ENCODE measurements around the gene HGD.

HGD gene

GRCh38 chr3:120705884-120706582, 24.0 kb upstream of the HGD start:
- H3K9me3 ChIP-seq (ENCODE audit: insufficient read depth, low read length): no peaks in the 10 kb centered on the region; the same call in 1 of the 2 replicates
- no peaks in the 10 kb centered on the region for H3K27me3 ChIP-seq (ENCODE audit: low read depth, low read length)
- H3K4me3 ChIP-seq (ENCODE audit: low read length): no peak overlapping the region
- H3K27ac ChIP-seq (ENCODE audit: low read length): no peak overlapping the region
- H2AFZ ChIP-seq (ENCODE audit: low read depth, low read length): no peak overlapping the region
- H3K9ac ChIP-seq (ENCODE audit: low read length): no peak overlapping the region
- peaks cover 13% of the 10 kb centered on the region for H3K36me3 ChIP-seq (replicated peaks; ENCODE audit: low read depth, low read length)
- no peaks in the 10 kb centered on the region for H3K79me2 ChIP-seq (ENCODE audit: low read length)
- H4K20me1 ChIP-seq (ENCODE audit: insufficient read depth, low read length): no peaks in the 10 kb centered on the region
- H3K4me1 ChIP-seq (ENCODE audit: low read length): peaks cover 22% of the 10 kb centered on the region
- TF ChIP-seq EZH2phosphoT487 (IDR thresholded peaks at IDR 0.05; ENCODE audit: low read depth): no peak
- no peak for TF ChIP-seq CTCF (IDR thresholded peaks at IDR 0.05; ENCODE audit: low read depth, low read length)
- no peak overlapping the region for H3K4me2 ChIP-seq (ENCODE audit: low read length)

- no peaks in the 10 kb centered on the region; the same call in 1 of the 2 replicates for H3K9me3 ChIP-seq (ENCODE audit: insufficient read depth, low read length)
- H3K9ac ChIP-seq (ENCODE audit: low read length): no peak overlapping the region
- no peak overlapping the region for H3K27ac ChIP-seq (ENCODE audit: low read length)
- H3K79me2 ChIP-seq (ENCODE audit: low read length): no peaks in the 10 kb centered on the region
- H3K36me3 ChIP-seq (replicated peaks; ENCODE audit: low read depth, low read length): peaks cover 5% of the 10 kb centered on the region
- no peak overlapping the region for H3K4me3 ChIP-seq (ENCODE audit: low read length)
- H3K4me2 ChIP-seq (ENCODE audit: low read length): no peak overlapping the region
- H3K4me1 ChIP-seq (ENCODE audit: low read length): no peaks in the 10 kb centered on the region
- TF ChIP-seq EZH2phosphoT487 (IDR thresholded peaks at IDR 0.05; ENCODE audit: low read depth) (no peak), CTCF (IDR thresholded peaks at IDR 0.05; ENCODE audit: low read depth, low read length) (no peak)
- no peaks in the 10 kb centered on the region for H4K20me1 ChIP-seq (ENCODE audit: insufficient read depth, low read length)
- no peak overlapping the region for H2AFZ ChIP-seq (ENCODE audit: low read depth, low read length)
- H3K27me3 ChIP-seq (ENCODE audit: low read depth, low read length): no peaks in the 10 kb centered on the region
These were observed 17.3 kb upstream of the HGD start for GRCh38 chr3:120699333-120699732.

- Histone ChIP-seq H2AFZ (ENCODE audit: low read depth, low read length) (no peak overlapping the region), H3K4me3 (ENCODE audit: low read length) (no peak overlapping the region), H3K36me3 (replicated peaks; ENCODE audit: low read depth, low read length) (peaks cover 8% of the 10 kb centered on the region), H3K79me2 (ENCODE audit: low read length) (no peaks in the 10 kb centered on the region), H3K27ac (ENCODE audit: low read length) (no peak overlapping the region), H4K20me1 (ENCODE audit: insufficient read depth, low read length) (no peaks in the 10 kb centered on the region), H3K4me1 (ENCODE audit: low read length) (peaks cover 10% of the 10 kb centered on the region), H3K27me3 (ENCODE audit: low read depth, low read length) (no peaks in the 10 kb centered on the region), H3K9me3 (ENCODE audit: insufficient read depth, low read length) (no peaks in the 10 kb centered on the region), H3K9ac (ENCODE audit: low read length) (no peak overlapping the region), H3K4me2 (ENCODE audit: low read length) (no peak overlapping the region)
- no peak for TF ChIP-seq CTCF (IDR thresholded peaks at IDR 0.05; ENCODE audit: low read depth, low read length)
- TF ChIP-seq EZH2phosphoT487 (IDR thresholded peaks at IDR 0.05; ENCODE audit: low read depth): no peak
These were observed 11.6 kb upstream of the HGD start for GRCh38 chr3:120693439-120694171.

GRCh38 chr3:120689395-120689794, 7.4 kb upstream of the HGD start:
- Histone ChIP-seq H2AFZ (ENCODE audit: low read depth, low read length) (no peak overlapping the region), H3K79me2 (ENCODE audit: low read length) (no peaks in the 10 kb centered on the region), H4K20me1 (ENCODE audit: insufficient read depth, low read length) (no peaks in the 10 kb centered on the region), H3K4me3 (ENCODE audit: low read length) (no peak overlapping the region), H3K9ac (ENCODE audit: low read length) (no peak overlapping the region), H3K27me3 (ENCODE audit: low read depth, low read length) (no peaks in the 10 kb centered on the region), H3K36me3 (replicated peaks; ENCODE audit: low read depth, low read length) (peaks cover 16% of the 10 kb centered on the region), H3K4me1 (ENCODE audit: low read length) (peaks cover 21% of the 10 kb centered on the region), H3K4me2 (ENCODE audit: low read length) (no peak overlapping the region), H3K27ac (ENCODE audit: low read length) (no peak overlapping the region), H3K9me3 (ENCODE audit: insufficient read depth, low read length) (no peaks in the 10 kb centered on the region)
- TF ChIP-seq EZH2phosphoT487 (IDR thresholded peaks at IDR 0.05; ENCODE audit: low read depth) (no peak), CTCF (IDR thresholded peaks at IDR 0.05; ENCODE audit: low read depth, low read length) (no peak)

All from OCI-LY3 (cell line).